Activated naive CD8-positive, alpha-beta T cell treated with anti-CD3 and anti-CD28 coated beads for 36 hours (primary cell): ENCODE results near the gene TSPAN11. TPM values are rescaled to one million over a fixed set of nuclear protein-coding genes. Genes with fewer than 3 reads are reported as not detected.
"Not testable (repeated sequence)": the region's sequence is repeated elsewhere in the genome, so short reads cannot be mapped to it uniquely, and the experiment has no call there.

Experiments used
- DNase-seq: peaks from one replicate; pipeline ENCODE4 v3.0.0; 2021
- H3K27ac Mint-ChIP-seq: one replicate; pipeline ENCODE4 v1.8.0; 2022; ENCODE audit warnings: mild to moderate bottlenecking, moderate library complexity, mixed read lengths
- H3K27me3 Mint-ChIP-seq: one replicate; pipeline ENCODE4 v1.8.0; 2022; ENCODE audit warnings: mild to moderate bottlenecking, mixed read lengths
- H3K36me3 Mint-ChIP-seq: one replicate; pipeline ENCODE4 v1.8.0; 2021; ENCODE audit warnings: mild to moderate bottlenecking, mixed read lengths
- H3K4me1 Mint-ChIP-seq: one replicate; pipeline ENCODE4 v1.8.0; 2021; ENCODE audit warnings: mixed read lengths
- H3K4me3 Mint-ChIP-seq: one replicate; pipeline ENCODE4 v1.8.0; 2022; ENCODE audit warnings: mild to moderate bottlenecking, moderate library complexity, mixed read lengths
- H3K9me3 Mint-ChIP-seq: one replicate; pipeline ENCODE4 v1.8.0; 2022; ENCODE audit warnings: mixed read lengths
- total RNA-seq, 2 experiments: library from RNA; stranded (reverse); gene quantifications; one replicate each; pipeline ENCODE4 v1.2.3, GENCODE V29; 2021

Gene TSPAN11
- total RNA-seq, 2 experiments from 2014 or later: not detected

DNA sequence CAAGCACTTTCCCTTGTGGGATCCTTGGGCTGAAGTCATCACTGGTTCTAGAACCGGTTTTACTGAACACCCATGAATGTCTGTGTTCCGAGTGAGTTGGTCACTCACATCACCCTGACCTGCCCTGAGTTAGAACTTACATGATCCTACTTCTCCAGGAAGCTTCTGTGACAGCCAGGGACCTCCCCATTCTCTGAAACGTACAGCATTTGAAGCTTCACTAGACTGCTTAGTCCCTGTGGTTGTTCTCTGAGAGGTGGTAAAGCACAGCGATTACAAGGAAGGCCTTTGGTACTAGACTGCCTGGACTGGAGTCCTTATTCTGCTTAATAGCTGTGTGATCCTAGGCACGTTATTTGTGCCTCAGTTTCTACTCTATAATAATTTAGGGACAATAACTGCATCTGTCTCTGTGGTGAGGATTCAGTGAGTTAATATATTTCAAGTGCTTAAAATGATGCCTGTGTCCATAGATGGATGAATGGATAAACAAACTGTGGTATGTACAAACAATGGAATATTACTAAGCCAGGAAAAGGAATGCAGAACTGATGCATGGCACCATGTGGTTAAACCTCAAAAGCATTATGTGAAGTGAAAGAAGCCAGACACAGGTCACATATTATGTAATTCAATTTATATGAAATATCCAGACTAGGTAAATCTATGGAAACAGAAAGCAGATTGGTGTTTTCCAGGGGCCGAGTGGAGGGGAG lies 92.4 kb downstream of the TSPAN11 start:
- DNase-seq: no peak
- no peaks in the 10 kb centered on the region for H3K4me1 Mint-ChIP-seq
- H3K27ac Mint-ChIP-seq: no peak overlapping the region
- no peaks in the 10 kb centered on the region for H3K9me3 Mint-ChIP-seq
- H3K4me3 Mint-ChIP-seq: no peak overlapping the region
- no peaks in the 10 kb centered on the region for H3K27me3 Mint-ChIP-seq
- H3K36me3 Mint-ChIP-seq: no peaks in the 10 kb centered on the region

- Mint-ChIP-seq H3K4me1 (no peaks in the 10 kb centered on the region), H3K36me3 (no peaks in the 10 kb centered on the region)
Measured at GRCh38 chr12:31019561-31019960, 93.0 kb downstream of the TSPAN11 start.

DNA sequence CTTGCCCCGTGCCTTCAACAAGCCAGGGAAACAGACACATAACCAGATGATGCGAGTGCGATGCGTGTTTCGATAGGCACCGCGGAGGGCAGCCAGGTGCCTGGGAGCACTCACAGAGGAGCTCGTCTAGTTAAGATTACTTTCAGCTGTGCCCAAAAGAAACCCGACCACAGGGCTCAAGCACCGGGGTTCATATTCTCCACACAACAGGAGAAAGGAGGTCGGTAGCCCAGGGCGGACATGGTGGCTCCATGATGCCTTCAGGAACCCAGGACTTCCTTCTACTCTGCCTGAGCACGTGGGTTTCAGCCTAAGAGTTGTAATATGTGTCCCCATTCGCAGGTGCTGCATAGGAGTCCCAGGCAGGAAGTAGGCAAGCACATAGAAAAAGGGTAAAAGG lies 93.4 kb downstream of the TSPAN11 start:
- Mint-ChIP-seq H3K9me3 (no peaks in the 10 kb centered on the region), H3K27ac (no peak overlapping the region), H3K27me3 (no peaks in the 10 kb centered on the region), H3K36me3 (no peaks in the 10 kb centered on the region), H3K4me1 (no peaks in the 10 kb centered on the region), H3K4me3 (no peak overlapping the region)
- no peak for DNase-seq

More at GRCh38 chr12:31019561-31019960, 93.0 kb downstream of the TSPAN11 start:
- no peak overlapping the region for H3K27ac Mint-ChIP-seq
- no peak overlapping the region for H3K4me3 Mint-ChIP-seq
- H3K9me3 Mint-ChIP-seq: no peaks in the 10 kb centered on the region
- no peak for DNase-seq
- H3K27me3 Mint-ChIP-seq: no peaks in the 10 kb centered on the region

- H3K27ac Mint-ChIP-seq: no peak overlapping the region
- H3K4me1 Mint-ChIP-seq: no peaks in the 10 kb centered on the region
- H3K9me3 Mint-ChIP-seq: no peaks in the 10 kb centered on the region
- H3K4me3 Mint-ChIP-seq: no peak overlapping the region
- H3K36me3 Mint-ChIP-seq: no peaks in the 10 kb centered on the region
- no peaks in the 10 kb centered on the region for H3K27me3 Mint-ChIP-seq
- DNase-seq: no peak
Measured at GRCh38 chr12:31020385-31021166, 94.0 kb downstream of the TSPAN11 start.

DNA sequence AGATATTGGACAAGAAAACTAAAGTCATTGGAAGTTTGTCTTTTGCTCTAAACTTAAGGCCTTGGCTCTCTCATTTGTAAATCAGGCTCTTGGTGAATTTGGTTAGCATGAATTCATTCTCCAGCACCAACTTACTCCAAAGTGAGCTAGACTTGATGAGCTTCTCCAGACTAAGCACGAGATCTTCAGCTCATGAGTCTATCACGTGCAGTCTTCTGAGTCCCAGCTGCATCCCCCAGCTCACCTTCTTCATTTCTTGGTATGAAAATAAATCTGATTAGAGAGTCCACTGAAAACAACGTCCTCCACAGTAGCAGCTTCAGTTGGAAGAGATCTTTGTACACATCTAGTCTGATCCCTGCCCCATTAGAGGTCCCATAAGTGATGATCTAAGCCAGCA lies 94.6 kb downstream of the TSPAN11 start:
- no peaks in the 10 kb centered on the region for H3K36me3 Mint-ChIP-seq
- no peaks in the 10 kb centered on the region for H3K4me1 Mint-ChIP-seq
- DNase-seq: no peak
- H3K27ac Mint-ChIP-seq: no peak overlapping the region
- no peaks in the 10 kb centered on the region for H3K27me3 Mint-ChIP-seq
- H3K4me3 Mint-ChIP-seq: no peak overlapping the region
- no peaks in the 10 kb centered on the region for H3K9me3 Mint-ChIP-seq

DNA sequence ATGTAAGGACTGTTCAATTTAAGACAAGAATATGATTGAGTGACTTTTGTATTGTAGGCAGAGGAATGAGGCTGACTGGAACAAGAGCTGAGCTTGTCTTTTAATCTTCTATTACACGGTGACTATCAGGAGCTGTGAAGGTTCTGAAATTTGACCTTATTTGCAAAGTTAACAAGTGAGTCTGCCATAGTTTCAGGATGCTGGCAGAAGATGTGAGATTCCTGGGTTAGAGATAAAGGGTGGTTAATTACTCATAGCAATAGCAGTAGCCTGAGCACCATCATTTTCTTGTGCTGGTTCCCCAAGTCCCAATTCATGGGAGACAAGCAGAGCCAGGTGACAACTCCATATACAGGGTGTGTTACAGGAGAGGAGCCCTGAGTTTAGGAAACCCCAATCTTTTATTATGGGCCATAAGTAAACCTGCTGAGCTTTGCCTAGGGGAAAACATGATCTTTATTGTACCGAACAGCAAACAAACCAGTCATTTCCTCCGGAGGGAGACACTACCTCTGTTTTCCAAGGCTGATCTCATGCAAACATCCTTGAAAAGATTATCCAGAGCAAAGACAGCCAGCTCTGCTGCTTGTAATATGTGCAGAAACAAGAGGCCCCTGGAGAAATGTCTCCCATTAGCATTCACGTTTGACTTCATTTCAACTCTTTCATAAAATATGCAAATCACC lies 95.4 kb downstream of the TSPAN11 start:
- no peaks in the 10 kb centered on the region for H3K9me3 Mint-ChIP-seq
- H3K27me3 Mint-ChIP-seq: no peaks in the 10 kb centered on the region
- no peak overlapping the region for H3K27ac Mint-ChIP-seq

DNA sequence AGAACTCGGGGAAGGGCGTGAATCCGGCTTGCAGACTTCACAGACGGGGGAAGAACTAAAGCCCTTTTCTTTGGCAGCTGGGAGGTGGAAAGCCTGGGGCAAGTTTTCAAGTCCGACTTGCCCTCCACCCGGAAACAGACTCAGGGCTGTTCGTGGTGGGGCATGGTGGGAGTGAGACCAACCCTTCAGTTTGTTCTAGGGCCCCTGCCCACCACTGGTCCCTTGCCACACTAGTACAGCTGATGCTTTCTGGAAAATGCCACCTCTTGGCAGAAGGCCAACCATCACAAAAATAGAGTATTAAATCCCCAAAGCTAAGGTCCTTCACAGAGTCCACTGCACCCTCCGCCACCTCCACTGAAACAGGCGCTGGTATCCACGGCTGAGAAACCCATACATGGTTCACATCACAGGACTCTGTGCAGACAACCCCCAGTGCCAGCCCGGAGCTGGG lies 96.8 kb downstream of the TSPAN11 start:
- Mint-ChIP-seq H3K27me3 (no peaks in the 10 kb centered on the region), H3K27ac (no peak overlapping the region), H3K36me3 (no peaks in the 10 kb centered on the region), H3K9me3 (no peaks in the 10 kb centered on the region), H3K4me3 (no peak overlapping the region), H3K4me1 (no peaks in the 10 kb centered on the region)
- DNase-seq: no peak

More for the DNA sequence above, 95.4 kb downstream of the TSPAN11 start:
- Mint-ChIP-seq H3K4me1 (no peaks in the 10 kb centered on the region), H3K36me3 (no peaks in the 10 kb centered on the region), H3K4me3 (no peak overlapping the region)
- no peak for DNase-seq

- Mint-ChIP-seq H3K4me1 (no peaks in the 10 kb centered on the region), H3K27ac (no peak overlapping the region), H3K27me3 (no peaks in the 10 kb centered on the region), H3K9me3 (no peaks in the 10 kb centered on the region), H3K36me3 (no peaks in the 10 kb centered on the region), H3K4me3 (no peak overlapping the region)
- no peak for DNase-seq
Measured at GRCh38 chr12:31026202-31026601, 99.7 kb downstream of the TSPAN11 start.

GRCh38 chr12:31027006-31027405 lies 100.5 kb downstream of the TSPAN11 start:
- not testable (repeated sequence) for H3K27me3 Mint-ChIP-seq, H3K36me3 Mint-ChIP-seq, H3K27ac Mint-ChIP-seq, H3K9me3 Mint-ChIP-seq, DNase-seq, H3K4me1 Mint-ChIP-seq, H3K4me3 Mint-ChIP-seq

DNA sequence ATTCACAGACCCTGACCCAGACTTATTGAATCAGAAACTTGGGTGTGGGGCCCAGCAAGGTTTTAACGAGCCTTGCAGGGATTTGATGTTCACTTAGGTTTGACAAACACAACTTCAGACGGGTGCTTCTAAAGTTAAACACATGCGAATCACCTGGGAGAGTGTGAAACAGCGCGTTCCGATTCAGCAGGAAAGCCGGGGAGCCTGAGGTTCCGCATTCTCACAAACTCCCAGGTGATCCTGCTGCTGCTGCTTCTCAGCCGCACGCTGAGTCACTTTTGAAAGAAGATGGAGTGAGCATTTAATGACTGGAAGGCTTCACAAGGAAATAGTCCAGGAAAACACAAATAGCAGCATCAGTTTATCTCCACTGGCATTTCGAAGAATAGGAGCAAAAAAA lies 102.9 kb downstream of the TSPAN11 start:
- H3K36me3 Mint-ChIP-seq: no peaks in the 10 kb centered on the region
- H3K4me3 Mint-ChIP-seq: no peak overlapping the region
- H3K9me3 Mint-ChIP-seq: no peaks in the 10 kb centered on the region
- no peaks in the 10 kb centered on the region for H3K27me3 Mint-ChIP-seq
- no peak overlapping the region for H3K27ac Mint-ChIP-seq
- H3K4me1 Mint-ChIP-seq: no peaks in the 10 kb centered on the region
- DNase-seq: no peak

DNA sequence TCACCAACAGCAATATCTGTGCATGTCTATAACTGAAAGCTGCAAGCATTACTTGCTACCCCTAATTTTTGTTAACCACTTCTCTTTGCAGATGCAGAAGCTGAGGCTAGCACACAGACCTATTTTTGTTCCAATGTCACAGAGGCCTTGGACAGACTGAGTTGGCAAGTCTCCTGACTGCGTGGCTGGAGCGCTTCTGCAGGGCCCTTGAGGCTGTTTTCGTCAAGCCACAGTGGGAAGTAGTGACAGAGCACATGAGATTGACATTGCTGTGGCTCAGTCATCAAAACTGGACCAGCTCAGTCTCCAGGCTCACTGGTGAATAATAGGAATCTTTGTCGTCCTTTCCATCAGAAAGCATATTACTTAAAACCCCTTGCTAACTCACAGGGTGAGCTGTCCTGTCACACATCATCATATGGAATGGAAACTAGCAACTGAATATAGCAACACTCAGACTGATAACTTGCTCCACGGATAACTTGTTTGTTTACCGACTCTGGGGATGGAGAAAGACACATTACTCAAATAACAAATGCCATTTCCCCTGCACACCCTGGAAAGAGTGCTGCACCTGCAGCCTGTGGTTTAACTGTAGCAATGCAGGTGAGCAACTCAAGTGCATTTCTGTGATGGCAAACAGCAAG lies 103.5 kb downstream of the TSPAN11 start:
- no peaks in the 10 kb centered on the region for H3K27me3 Mint-ChIP-seq
- DNase-seq: no peak

GRCh38 chr12:31031951-31032335 lies 105.4 kb downstream of the TSPAN11 start:
- Mint-ChIP-seq H3K9me3 (no peaks in the 10 kb centered on the region), H3K36me3 (no peaks in the 10 kb centered on the region), H3K27ac (no peak overlapping the region), H3K27me3 (peaks cover 4% of the 10 kb centered on the region), H3K4me1 (peaks cover 2% of the 10 kb centered on the region), H3K4me3 (no peak overlapping the region)
- DNase-seq: no peak

More for the DNA sequence above, 103.5 kb downstream of the TSPAN11 start:
- no peaks in the 10 kb centered on the region for H3K36me3 Mint-ChIP-seq
- H3K9me3 Mint-ChIP-seq: no peaks in the 10 kb centered on the region
- H3K4me3 Mint-ChIP-seq: no peak overlapping the region
- no peak overlapping the region for H3K27ac Mint-ChIP-seq
- no peaks in the 10 kb centered on the region for H3K4me1 Mint-ChIP-seq

GRCh38 chr12:31033146-31033545 lies 106.6 kb downstream of the TSPAN11 start:
- Mint-ChIP-seq H3K4me3 (no peak overlapping the region), H3K9me3 (no peaks in the 10 kb centered on the region), H3K27me3 (peaks cover 4% of the 10 kb centered on the region), H3K27ac (no peak overlapping the region), H3K36me3 (no peaks in the 10 kb centered on the region), H3K4me1 (peaks cover 2% of the 10 kb centered on the region)
- DNase-seq: no peak

DNA sequence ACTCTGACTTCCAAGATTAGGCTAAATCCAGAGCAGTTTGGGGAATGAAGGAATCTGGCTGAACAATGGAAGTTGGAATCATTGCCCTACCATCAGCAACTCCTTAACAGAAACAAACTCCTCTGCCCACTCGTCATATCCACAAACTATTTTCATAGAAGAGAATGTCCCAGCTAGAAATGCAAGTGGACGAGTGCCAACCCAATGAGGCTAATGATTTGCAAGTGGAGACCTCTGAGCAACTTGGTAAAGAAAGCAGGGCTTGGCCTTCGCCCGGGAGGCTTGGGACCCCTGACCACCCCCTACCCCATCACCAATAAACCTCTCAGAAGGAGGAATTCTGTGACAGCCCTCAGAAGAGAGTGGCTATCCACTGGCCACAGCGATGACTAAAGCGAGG lies 107.1 kb downstream of the TSPAN11 start:
- Mint-ChIP-seq H3K36me3 (no peaks in the 10 kb centered on the region), H3K27me3 (peaks cover 4% of the 10 kb centered on the region), H3K4me1 (peaks cover 2% of the 10 kb centered on the region), H3K27ac (no peak overlapping the region), H3K4me3 (no peak overlapping the region), H3K9me3 (no peaks in the 10 kb centered on the region)
- no peak for DNase-seq

GRCh38 chr12:31034372-31034771 lies 107.8 kb downstream of the TSPAN11 start:
- Mint-ChIP-seq H3K4me1 (peaks cover 2% of the 10 kb centered on the region), H3K4me3 (no peak overlapping the region), H3K27me3 (peaks cover 4% of the 10 kb centered on the region), H3K9me3 (no peaks in the 10 kb centered on the region), H3K27ac (no peak overlapping the region), H3K36me3 (no peaks in the 10 kb centered on the region)
- DNase-seq: no peak
